ENCODE results near the gene IDI1.

GRCh38 chr10:1074748-1075308 is 25.9 kb upstream of the IDI1 start:
- no peak for TF ChIP-seq POLR2A (IDR thresholded peaks at IDR 0.05)
- TF ChIP-seq POLR2AphosphoS5 (IDR thresholded peaks at IDR 0.05): peak in 2 of 3 donors; percentile 4 to 29
